AG04450 (cell line): ENCODE results near the gene SULF2. TPM values are rescaled to one million over a fixed set of nuclear protein-coding genes. Genes with fewer than 3 reads are reported as not detected.

Experiments used
- CTCF ChIA-PET: fragments of 300-600, 350-600 bp; formaldehyde crosslinking; extraction: SDS; loops from one replicate; lab custom pipeline; 2022; ENCODE audit warnings: antibody characterized with exemption, inconsistent platforms; lab: Charles Lee
- POLR2A ChIA-PET: fragments of 350-600 bp; formaldehyde crosslinking; extraction: SDS; loops from one replicate; lab custom pipeline; 2021; ENCODE audit warnings: antibody characterized with exemption, inconsistent platforms; lab: Yijun Ruan, JAX
- DNase-seq: peaks from one replicate; pipeline ENCODE4 v3.0.0-alpha.2; 2011; ENCODE audit warnings: low read depth, low spot score
- H3K27ac ChIP-seq: one replicate; pipeline ENCODE4 v1.5.1; 2012; ENCODE audit warnings: low read depth, low read length, control low read depth
- H3K27me3 ChIP-seq: one replicate; pipeline ENCODE4 v1.6.0; 2012; ENCODE audit warnings: low read length; ENCODE audit not compliant: control insufficient read depth, insufficient read depth
- H3K4me3 ChIP-seq: 2 replicates; pipeline ENCODE4 v1.5.1; 2011; ENCODE audit warnings: mild to moderate bottlenecking, low read depth, low read length, control low read depth
- H3K9me3 ChIP-seq: 2 replicates; pipeline ENCODE4 v1.5.1; 2012; ENCODE audit warnings: low read length; ENCODE audit not compliant: control insufficient read depth, insufficient read depth
- CTCF ChIP-seq: IDR thresholded peaks from 2 replicates; pipeline ENCODE4 v1.5.1; 2011; ENCODE audit warnings: low read depth, low read length, control low read depth, inconsistent platforms
- polyA plus RNA-seq: library from polyadenylated mRNA; depleted of rRNA; stranded (reverse); fragments of >200 nt; gene quantifications from 2 replicates; pipeline ENCODE4 v1.2.3, GENCODE V29; 2011

The SULF2 gene
- polyA plus RNA-seq, 1 experiment = 0.73 TPM

- ChIA-PET CTCF (interaction anchor here (1.0 kb wide), 1 partner anchor 830 kb away, joined by 8 read pairs; no protein-coding TSS in a partner anchor), POLR2A (no interaction called here)
- H3K9me3 ChIP-seq = no peaks in the 10 kb centered on the region; the same call in 1 of the 2 replicates
- no peak for DNase-seq
- H3K27ac ChIP-seq = no peak overlapping the region
- H3K4me3 ChIP-seq = no peak overlapping the region
- peaks cover 39% of the 10 kb centered on the region for H3K27me3 ChIP-seq
- no peak for TF ChIP-seq CTCF
These were observed 5.9 kb upstream of the SULF2 start for GRCh38 chr20:47791084-47791599.

GRCh38 chr20:47790580-47790965 lies 5.3 kb upstream of the SULF2 start:
- no peak overlapping the region for H3K4me3 ChIP-seq
- H3K27ac ChIP-seq = no peak overlapping the region
- CTCF ChIA-PET = no interaction called here
- DNase-seq = no peak
- no peaks in the 10 kb centered on the region; the same call in 1 of the 2 replicates for H3K9me3 ChIP-seq
- no peak for TF ChIP-seq CTCF
- POLR2A ChIA-PET = no interaction called here
- H3K27me3 ChIP-seq = peaks cover 42% of the 10 kb centered on the region

- TF ChIP-seq CTCF = no peak
- ChIA-PET CTCF (no interaction called here), POLR2A (no interaction called here)
- Histone ChIP-seq H3K27ac (no peak overlapping the region), H3K9me3 (no peaks in the 10 kb centered on the region; the same call in 1 of the 2 replicates), H3K4me3 (no peak overlapping the region), H3K27me3 (peaks cover 42% of the 10 kb centered on the region)
- DNase-seq = no peak
These were observed 4.7 kb upstream of the SULF2 start for GRCh38 chr20:47789764-47790579.

- TF ChIP-seq CTCF = no peak
- no peak for DNase-seq
- no peaks in the 10 kb centered on the region; the same call in 1 of the 2 replicates for H3K9me3 ChIP-seq
- H3K27ac ChIP-seq = no peak overlapping the region
- H3K27me3 ChIP-seq = peaks cover 49% of the 10 kb centered on the region
- POLR2A ChIA-PET = no interaction called here
- CTCF ChIA-PET = interaction anchor here (1.3 kb wide), 1 partner anchor 832 kb away, joined by 6 read pairs; no protein-coding TSS in a partner anchor
- H3K4me3 ChIP-seq = no peak overlapping the region
These were observed 3.9 kb upstream of the SULF2 start for GRCh38 chr20:47789081-47789763.
